Transverse colon (tissue), 4 donors: ENCODE data around the gene DISP3. TPM values are rescaled to one million over a fixed set of nuclear protein-coding genes. Genes with fewer than 3 reads are reported as not detected.

Experiments used
- DNase-seq: peaks from one replicate; pipeline ENCODE4 v3.0.0-alpha.2; 2019
- H3K27ac ChIP-seq, 4 donors: fragments of 200-600 bp; sonication (generic); 2 replicates each; pipeline ENCODE4 v1.5.1; 2016 to 2018; ENCODE audit warnings: inconsistent platforms in 4 of 4
- H3K27me3 ChIP-seq: fragments of 200-600 bp; sonication (generic); 2 replicates; pipeline ENCODE4 v1.5.1; 2017; ENCODE audit warnings: inconsistent platforms
- H3K36me3 ChIP-seq, 4 donors: fragments of 200-600 bp; sonication (generic); 2 replicates each; pipeline ENCODE4 v1.5.1; 2017 to 2019; ENCODE audit warnings: inconsistent platforms in 4 of 4
- H3K4me1 ChIP-seq, 4 donors: fragments of 200-600 bp; sonication (generic); 2 replicates each; pipeline ENCODE4 v1.5.1; 2017 to 2020; ENCODE audit warnings: inconsistent platforms in 4 of 4
- H3K4me3 ChIP-seq, 4 donors: fragments of 200-600 bp; sonication (generic); 1 replicate in 1 of 4; 2 replicates in 3 of 4; pipeline versions ENCODE4 v1.5.1 to v1.6.1; 2017 to 2019; ENCODE audit warnings: inconsistent platforms in 4 of 4
- H3K9me3 ChIP-seq, 2 donors: fragments of 200-600 bp; sonication (generic); 2 replicates each; pipeline ENCODE4 v1.5.1; 2017 to 2019; ENCODE audit warnings: inconsistent platforms in 2 of 2
- CTCF ChIP-seq, 5 experiments: fragments of 200-600 bp in 3 of 5; fragments of 450-650 bp in 2 of 5; sonication (generic) in 3 of 5; IDR thresholded peaks; 1 replicate in 2 of 5; 2 replicates in 3 of 5; pipeline ENCODE4 v1.5.1; 2016 to 2017; ENCODE audit warnings: antibody characterized with exemption in 5 of 5, inconsistent platforms in 3 of 5, mild to moderate bottlenecking in 2 of 5, moderate library complexity in 1 of 5
- EP300 ChIP-seq: sonication (generic); formaldehyde crosslinking; IDR thresholded peaks from one replicate; pipeline ENCODE4 v1.6.1; 2017; ENCODE audit warnings: antibody characterized with exemption, low read depth
- POLR2A ChIP-seq: fragments of 450-650 bp; IDR thresholded peaks from one replicate; pipeline ENCODE4 v1.6.1; 2016; ENCODE audit warnings: antibody characterized with exemption, mild to moderate bottlenecking, moderate library complexity
- POLR2AphosphoS5 ChIP-seq, 3 donors: sonication (generic); formaldehyde crosslinking; IDR thresholded peaks; one replicate each; pipeline ENCODE4 v1.6.1; 2016; ENCODE audit warnings: antibody characterized with exemption in 3 of 3
- WGBS, 2 donors: methylation state at CpG; one replicate each; pipeline ENCODE4 v1.1.5; 2018; ENCODE audit warnings: low coverage in 1 of 2; 5-methylcytosine and 5-hydroxymethylcytosine counted together
- in situ Hi-C, 4 donors: fragments of 200-750 bp; cut with MboI; loops; one replicate each; pipeline versions ENCODE4 v1.15.0 to v1.15.1; 2017; ENCODE audit warnings: low sequenced_read_pairs in 3 of 4, low pct_ligation_motif_present in 1 of 4, low pct_unique_long_range_greater_than_20kb in 1 of 4
- intact Hi-C: fragments of 100-400 bp; cut with DNase I; formaldehyde crosslinking; loops from one replicate; pipeline ENCODE4 v1.15.1; 2023; ENCODE audit warnings: low total_unique reads
- total RNA-seq, 4 donors: library from RNA; depleted of rRNA; stranded (reverse); fragments of >200 nt; gene quantifications; one replicate each; pipeline ENCODE4 v1.1.0, GENCODE V29; 2016

DISP3 gene
- total RNA-seq, 4 donors from 2014 or later: under 0.01 to 2.6 (median 0.16) TPM; not detected in 1

GRCh38 chr1:11515368-11516300, 36.7 kb downstream of the DISP3 start:
- Histone ChIP-seq H3K4me3 (no peak overlapping the region), H3K27ac (no peak overlapping the region), H3K9me3 (no peaks in the 10 kb centered on the region), H3K27me3 (no peaks in the 10 kb centered on the region), H3K4me1 (no peaks in the 10 kb centered on the region), H3K36me3 (no peaks in the 10 kb centered on the region)
- intact Hi-C loops: no loop called here
- no peak for TF ChIP-seq CTCF (IDR thresholded peaks at IDR 0.05)
- no peak for TF ChIP-seq POLR2A
- TF ChIP-seq EP300: no peak
- no peak for TF ChIP-seq POLR2AphosphoS5 (IDR thresholded peaks at IDR 0.05)
- WGBS, 2 donors: 84 to 92% methylated on average over 13 to 21 of the region's 21 CpGs
- DNase-seq: no peak
- in situ Hi-C loops: no loop called here

- H3K4me3 ChIP-seq: no peak overlapping the region
- no peaks in the 10 kb centered on the region for H3K4me1 ChIP-seq
- no peak overlapping the region for H3K27ac ChIP-seq
- no peak for DNase-seq
- H3K27me3 ChIP-seq: no peaks in the 10 kb centered on the region
- intact Hi-C loops (no loop called here), in situ Hi-C loops (no loop called here)
- H3K36me3 ChIP-seq: no peaks in the 10 kb centered on the region
- no peak for TF ChIP-seq CTCF (IDR thresholded peaks at IDR 0.05)
- no peak for TF ChIP-seq POLR2A
- WGBS, 2 donors: 84% methylated on average over 9 of the region's 9 CpGs; no CpG with 5 or more reads in 1 of the 2 donors
- no peaks in the 10 kb centered on the region for H3K9me3 ChIP-seq
Measured at GRCh38 chr1:11516961-11517635, 38.1 kb downstream of the DISP3 start.

GRCh38 chr1:11518016-11518701, 39.2 kb downstream of the DISP3 start:
- Histone ChIP-seq H3K4me1 (no peaks in the 10 kb centered on the region), H3K9me3 (no peaks in the 10 kb centered on the region), H3K27me3 (no peaks in the 10 kb centered on the region), H3K4me3 (no peak overlapping the region), H3K27ac (no peak overlapping the region), H3K36me3 (no peaks in the 10 kb centered on the region)
- WGBS, 2 donors: 79% methylated on average over 16 of the region's 16 CpGs; no CpG with 5 or more reads in 1 of the 2 donors
- intact Hi-C loops: no loop called here
- no peak for DNase-seq
- TF ChIP-seq POLR2A (no peak), CTCF (IDR thresholded peaks at IDR 0.05) (no peak), POLR2AphosphoS5 (IDR thresholded peaks at IDR 0.05) (no peak), EP300 (no peak)
- in situ Hi-C loops: no loop called here
